Adipocyte (in vitro differentiated cells): ENCODE results near the gene FOSL2.

Experiments
- DNase-seq: peaks from one replicate; pipeline ENCODE4 v3.0.0-alpha.2; 2015; ENCODE audit warnings: low read depth
- H3K27me3 ChIP-seq: replicated peaks from 2 replicates; pipeline ENCODE4 v1.7.0; 2013; ENCODE audit warnings: mild to moderate bottlenecking, low read length, moderate library complexity; ENCODE audit not compliant: control insufficient read depth, insufficient read depth
- H3K36me3 ChIP-seq: 2 replicates; pipeline ENCODE4 v1.7.0; 2013; ENCODE audit warnings: low read length, mild to moderate bottlenecking, moderate library complexity; ENCODE audit not compliant: control insufficient read depth, insufficient read depth, severe bottlenecking
- H3K4me1 ChIP-seq: 2 replicates; pipeline ENCODE4 v1.7.0; 2013; ENCODE audit warnings: mild to moderate bottlenecking, low read length, moderate library complexity; ENCODE audit not compliant: control insufficient read depth, insufficient read depth
- H3K4me3 ChIP-seq: 2 replicates; pipeline ENCODE4 v1.7.0; 2013; ENCODE audit warnings: mild to moderate bottlenecking, low read length, moderate library complexity
- H3K9ac ChIP-seq: 2 replicates; pipeline ENCODE4 v1.7.0; 2013; ENCODE audit warnings: mild to moderate bottlenecking, low read length, moderate library complexity
- H3K9me3 ChIP-seq: 2 replicates; pipeline ENCODE4 v1.7.0; 2013; ENCODE audit warnings: mild to moderate bottlenecking, low read length, moderate library complexity; ENCODE audit not compliant: control insufficient read depth

Gene FOSL2

GRCh38 chr2:28430788-28431418, 38.2 kb downstream of the FOSL2 start:
- Histone ChIP-seq H3K4me1 (no peaks in the 10 kb centered on the region), H3K27me3 (no peaks in the 10 kb centered on the region), H3K9ac (no peak overlapping the region), H3K4me3 (no peak overlapping the region), H3K36me3 (no peaks in the 10 kb centered on the region), H3K9me3 (peaks cover 11% of the 10 kb centered on the region)
- DNase-seq = no peak

- H3K36me3 ChIP-seq = no peaks in the 10 kb centered on the region
- no peak for DNase-seq
- H3K4me3 ChIP-seq = no peak overlapping the region
- H3K4me1 ChIP-seq = no peaks in the 10 kb centered on the region
- H3K27me3 ChIP-seq = no peaks in the 10 kb centered on the region
- no peak overlapping the region for H3K9ac ChIP-seq
- H3K9me3 ChIP-seq = peaks cover 11% of the 10 kb centered on the region
Observed at GRCh38 chr2:28431741-28432140, 39.1 kb downstream of the FOSL2 start.

- DNase-seq = no peak
- Histone ChIP-seq H3K27me3 (no peaks in the 10 kb centered on the region), H3K9ac (no peak overlapping the region), H3K9me3 (peaks cover 11% of the 10 kb centered on the region), H3K36me3 (no peaks in the 10 kb centered on the region), H3K4me3 (no peak overlapping the region), H3K4me1 (no peaks in the 10 kb centered on the region)
Observed at GRCh38 chr2:28432362-28432761, 39.7 kb downstream of the FOSL2 start.

- no peak for DNase-seq
- H3K36me3 ChIP-seq = no peaks in the 10 kb centered on the region
- H3K4me3 ChIP-seq = no peak overlapping the region
- no peaks in the 10 kb centered on the region for H3K27me3 ChIP-seq
- H3K9ac ChIP-seq = no peak overlapping the region
- H3K4me1 ChIP-seq = no peaks in the 10 kb centered on the region
- peaks cover 11% of the 10 kb centered on the region for H3K9me3 ChIP-seq
Observed at GRCh38 chr2:28433215-28433614, 40.6 kb downstream of the FOSL2 start.

GRCh38 chr2:28433935-28434599, 41.4 kb downstream of the FOSL2 start:
- no peaks in the 10 kb centered on the region for H3K4me1 ChIP-seq
- no peak overlapping the region for H3K9ac ChIP-seq
- H3K4me3 ChIP-seq = no peak overlapping the region
- no peak for DNase-seq
- peaks cover 11% of the 10 kb centered on the region for H3K9me3 ChIP-seq
- no peaks in the 10 kb centered on the region for H3K27me3 ChIP-seq
- no peaks in the 10 kb centered on the region for H3K36me3 ChIP-seq

GRCh38 chr2:28434600-28434989, 41.9 kb downstream of the FOSL2 start:
- DNase-seq = no peak
- Histone ChIP-seq H3K36me3 (no peaks in the 10 kb centered on the region), H3K27me3 (no peaks in the 10 kb centered on the region), H3K4me1 (no peaks in the 10 kb centered on the region), H3K4me3 (no peak overlapping the region), H3K9ac (no peak overlapping the region), H3K9me3 (peaks cover 11% of the 10 kb centered on the region)

- Histone ChIP-seq H3K4me3 (no peak overlapping the region), H3K9me3 (peaks cover 11% of the 10 kb centered on the region)
- DNase-seq = no peak
Observed at GRCh38 chr2:28435241-28435640, 42.6 kb downstream of the FOSL2 start.

GRCh38 chr2:28435814-28436351, 43.2 kb downstream of the FOSL2 start:
- no peaks in the 10 kb centered on the region for H3K36me3 ChIP-seq
- H3K4me3 ChIP-seq = no peak overlapping the region
- H3K9me3 ChIP-seq = peaks cover 11% of the 10 kb centered on the region
- H3K4me1 ChIP-seq = no peaks in the 10 kb centered on the region
- no peaks in the 10 kb centered on the region for H3K27me3 ChIP-seq
- no peak for DNase-seq
- H3K9ac ChIP-seq = no peak overlapping the region

More at GRCh38 chr2:28435241-28435640, 42.6 kb downstream of the FOSL2 start:
- Histone ChIP-seq H3K36me3 (no peaks in the 10 kb centered on the region), H3K4me1 (no peaks in the 10 kb centered on the region), H3K9ac (no peak overlapping the region), H3K27me3 (no peaks in the 10 kb centered on the region)

- Histone ChIP-seq H3K36me3 (no peaks in the 10 kb centered on the region), H3K9ac (no peak overlapping the region), H3K27me3 (no peaks in the 10 kb centered on the region), H3K9me3 (peaks cover 11% of the 10 kb centered on the region), H3K4me3 (no peak overlapping the region), H3K4me1 (no peaks in the 10 kb centered on the region)
- no peak for DNase-seq
Observed at GRCh38 chr2:28436525-28437051, 43.9 kb downstream of the FOSL2 start.

- H3K27me3 ChIP-seq = no peaks in the 10 kb centered on the region
- no peaks in the 10 kb centered on the region for H3K36me3 ChIP-seq
- no peak overlapping the region for H3K9ac ChIP-seq
- H3K9me3 ChIP-seq = peaks cover 11% of the 10 kb centered on the region
- no peaks in the 10 kb centered on the region for H3K4me1 ChIP-seq
- no peak overlapping the region for H3K4me3 ChIP-seq
- no peak for DNase-seq
Observed at GRCh38 chr2:28437149-28437835, 44.6 kb downstream of the FOSL2 start.

- peaks cover 11% of the 10 kb centered on the region for H3K9me3 ChIP-seq
- H3K4me3 ChIP-seq = no peak overlapping the region
- H3K36me3 ChIP-seq = no peaks in the 10 kb centered on the region
- no peaks in the 10 kb centered on the region for H3K4me1 ChIP-seq
- H3K27me3 ChIP-seq = no peaks in the 10 kb centered on the region
- DNase-seq = no peak
- no peak overlapping the region for H3K9ac ChIP-seq
Observed at GRCh38 chr2:28437918-28438317, 45.3 kb downstream of the FOSL2 start.
